LNCaP clone FGC (cell line): Measurements from ENCODE around the gene MARF1.

Experiments used
- DNase-seq: peaks from one replicate; pipeline ENCODE4 v3.0.0-alpha.2; 2011; ENCODE audit warnings: low read depth
- H3K4me3 ChIP-seq: 2 replicates; pipeline ENCODE4 v1.5.1; 2011; ENCODE audit warnings: mild to moderate bottlenecking, low read depth, low read length, control low read depth
- CTCF ChIP-seq: IDR thresholded peaks from 2 replicates; pipeline ENCODE4 v1.5.1; 2012; ENCODE audit warnings: mild to moderate bottlenecking; ENCODE audit not compliant: control insufficient read depth, insufficient read depth; ENCODE audit errors: extremely low read depth

MARF1 gene

DNA sequence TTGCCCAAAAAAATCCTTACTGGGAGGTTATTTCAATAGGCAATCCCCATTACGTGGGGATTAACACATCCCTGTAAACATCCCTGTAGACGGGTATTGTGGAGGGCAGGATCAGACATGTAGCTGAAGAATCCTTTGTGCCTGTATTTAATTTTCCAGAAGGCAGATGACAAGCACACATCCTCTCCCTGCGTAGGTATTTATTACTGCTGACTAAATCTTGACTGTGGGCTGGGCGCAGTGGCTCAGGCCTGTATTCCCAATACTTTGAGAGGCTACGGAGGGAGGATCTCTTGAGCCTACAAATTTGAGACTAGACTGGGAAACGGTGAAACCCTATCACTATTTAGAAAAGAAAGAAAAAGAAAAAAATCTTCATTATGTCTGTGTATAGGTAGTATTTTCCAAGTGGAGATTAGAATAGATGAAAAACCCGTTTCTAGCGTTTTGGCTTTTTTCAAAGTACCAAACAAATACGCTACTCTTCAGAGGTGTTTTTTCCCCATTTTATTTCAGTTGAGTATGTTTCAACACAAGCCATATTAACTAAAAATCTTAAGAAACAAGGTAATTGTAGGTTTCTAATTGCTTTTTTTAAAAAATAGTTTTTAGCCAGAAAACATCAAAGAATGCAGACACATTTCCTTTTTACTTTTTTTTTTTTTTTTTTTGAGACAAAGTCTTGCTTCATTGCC lies 1.5 kb upstream of the MARF1 start:
- no peak for DNase-seq
- TF ChIP-seq CTCF = no peak
- H3K4me3 ChIP-seq = no peak overlapping the region

DNA sequence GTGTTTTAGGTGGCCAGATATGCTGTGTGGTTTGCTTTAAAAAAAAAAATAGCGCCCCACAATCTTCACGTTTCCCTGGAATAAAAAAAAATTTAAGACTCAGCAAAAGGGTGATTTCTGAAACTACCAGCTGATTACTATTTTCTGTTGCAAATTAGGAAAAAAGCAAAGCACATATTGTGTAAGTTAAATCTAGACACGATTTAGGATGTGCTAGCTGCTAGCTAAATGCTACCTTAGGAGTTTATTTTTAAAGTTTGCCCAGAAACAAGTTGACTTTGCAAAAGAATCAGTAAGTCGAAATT lies 944 bp upstream of the MARF1 start:
- H3K4me3 ChIP-seq = peak overlapping the region; percentile 94
- no peak for DNase-seq
- no peak for TF ChIP-seq CTCF

GRCh38 chr16:15642557-15643047 lies 352 bp downstream of the MARF1 start:
- TF ChIP-seq CTCF = no peak
- H3K4me3 ChIP-seq = peak overlapping the region; percentile 94
- DNase-seq = no peak

- DNase-seq = no peak
- H3K4me3 ChIP-seq = peak overlapping the region; percentile 94
- TF ChIP-seq CTCF = no peak
Measured at GRCh38 chr16:15641753-15642556, 999 bp downstream of the MARF1 start.

GRCh38 chr16:15640966-15641365 lies 2.0 kb downstream of the MARF1 start:
- peak overlapping the region; percentile 94 for H3K4me3 ChIP-seq
- DNase-seq = no peak
- no peak for TF ChIP-seq CTCF

- H3K4me3 ChIP-seq = no peak overlapping the region
- TF ChIP-seq CTCF = no peak
- DNase-seq = no peak
Measured at GRCh38 chr16:15639061-15639568, 3.8 kb downstream of the MARF1 start.
